SU-DHL-6 (cell line): ENCODE data around the gene LOXL4.

Experiments used
- EZH2phosphoT487 ChIP-seq: fragments of 200-600 bp; sonication (generic), shearing (Covaris generic); conservative IDR thresholded peaks from 2 replicates; pipeline ENCODE4 v1.6.1; 2018; ENCODE audit warnings: mild to moderate bottlenecking, antibody characterized with exemption, low read length, moderate library complexity, mixed read lengths
- TF ChIP-seq, protein P1 (sequence below): fragments of 200-600 bp; sonication (generic); IDR thresholded peaks from one replicate; pipeline ENCODE4 v1.5.1; 2017; ENCODE audit warnings: antibody characterized with exemption, mild to moderate bottlenecking, low read length, moderate library complexity; ENCODE audit not compliant: insufficient read depth, poor library complexity, severe bottlenecking

DNA sequence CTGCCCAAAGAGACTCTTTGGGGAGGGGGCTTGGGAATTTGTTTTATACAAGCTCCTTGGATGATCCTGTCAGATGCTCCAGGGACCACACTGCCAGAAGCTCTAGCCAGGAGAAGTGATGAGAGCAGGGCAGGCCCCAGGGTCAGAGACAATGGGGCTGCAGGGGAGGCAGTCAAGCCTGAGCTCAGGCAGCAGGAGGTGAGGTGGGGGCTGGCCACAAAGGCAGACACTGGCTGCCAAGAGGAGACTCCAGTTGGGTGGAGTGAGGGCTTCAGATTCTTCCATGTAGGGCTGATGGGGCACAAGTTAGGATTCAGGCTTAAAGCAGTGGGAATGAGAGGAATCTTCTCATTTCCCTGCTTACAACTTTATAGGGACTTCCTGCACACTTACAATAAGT is 35.6 kb upstream of the LOXL4 start:
- TF ChIP-seq, protein P1, sequence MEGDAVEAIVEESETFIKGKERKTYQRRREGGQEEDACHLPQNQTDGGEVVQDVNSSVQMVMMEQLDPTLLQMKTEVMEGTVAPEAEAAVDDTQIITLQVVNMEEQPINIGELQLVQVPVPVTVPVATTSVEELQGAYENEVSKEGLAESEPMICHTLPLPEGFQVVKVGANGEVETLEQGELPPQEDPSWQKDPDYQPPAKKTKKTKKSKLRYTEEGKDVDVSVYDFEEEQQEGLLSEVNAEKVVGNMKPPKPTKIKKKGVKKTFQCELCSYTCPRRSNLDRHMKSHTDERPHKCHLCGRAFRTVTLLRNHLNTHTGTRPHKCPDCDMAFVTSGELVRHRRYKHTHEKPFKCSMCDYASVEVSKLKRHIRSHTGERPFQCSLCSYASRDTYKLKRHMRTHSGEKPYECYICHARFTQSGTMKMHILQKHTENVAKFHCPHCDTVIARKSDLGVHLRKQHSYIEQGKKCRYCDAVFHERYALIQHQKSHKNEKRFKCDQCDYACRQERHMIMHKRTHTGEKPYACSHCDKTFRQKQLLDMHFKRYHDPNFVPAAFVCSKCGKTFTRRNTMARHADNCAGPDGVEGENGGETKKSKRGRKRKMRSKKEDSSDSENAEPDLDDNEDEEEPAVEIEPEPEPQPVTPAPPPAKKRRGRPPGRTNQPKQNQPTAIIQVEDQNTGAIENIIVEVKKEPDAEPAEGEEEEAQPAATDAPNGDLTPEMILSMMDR, result no peak
- TF ChIP-seq EZH2phosphoT487, result no peak
